ENCODE measurements around the gene DBF4B. TPM values are rescaled to one million over a fixed set of nuclear protein-coding genes. Genes with fewer than 3 reads are reported as not detected.
"Not testable (repeated sequence)": the region's sequence is repeated elsewhere in the genome, so short reads cannot be mapped to it uniquely, and the experiment has no call there.

DBF4B gene
- total and polyA plus RNA-seq, 12 donors = 1.9 to 10.5 (median 4.7) TPM

DNA sequence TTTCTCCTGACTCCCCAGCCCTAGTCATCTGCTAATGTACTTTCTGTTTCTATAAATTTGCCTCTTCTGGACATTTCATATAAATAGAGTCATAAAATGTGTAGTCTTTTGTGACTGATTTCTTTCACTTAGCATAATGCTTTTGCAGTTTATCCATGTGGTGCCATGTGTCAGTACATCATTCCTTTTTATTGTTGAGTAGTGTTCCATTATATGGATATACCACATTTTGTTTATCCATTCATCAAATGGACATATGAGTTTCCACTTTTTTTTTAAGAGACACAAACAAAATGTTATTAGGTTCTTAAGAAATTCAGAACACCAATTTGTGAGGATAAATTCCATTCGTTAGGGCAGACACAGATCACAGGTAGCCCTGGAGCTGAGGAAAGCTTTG is 11.0 kb downstream of the DBF4B start:
- H3K9me3 ChIP-seq (replicated peaks in 1 of 3) = no peaks in the 10 kb centered on the region
- DNase-seq = no peak
- H3K36me3 ChIP-seq (replicated peaks in 1 of 2) = no peaks in the 10 kb centered on the region
- no peak for TF ChIP-seq POLR2A (IDR thresholded peaks at IDR 0.05)
- TF ChIP-seq, protein P1, sequence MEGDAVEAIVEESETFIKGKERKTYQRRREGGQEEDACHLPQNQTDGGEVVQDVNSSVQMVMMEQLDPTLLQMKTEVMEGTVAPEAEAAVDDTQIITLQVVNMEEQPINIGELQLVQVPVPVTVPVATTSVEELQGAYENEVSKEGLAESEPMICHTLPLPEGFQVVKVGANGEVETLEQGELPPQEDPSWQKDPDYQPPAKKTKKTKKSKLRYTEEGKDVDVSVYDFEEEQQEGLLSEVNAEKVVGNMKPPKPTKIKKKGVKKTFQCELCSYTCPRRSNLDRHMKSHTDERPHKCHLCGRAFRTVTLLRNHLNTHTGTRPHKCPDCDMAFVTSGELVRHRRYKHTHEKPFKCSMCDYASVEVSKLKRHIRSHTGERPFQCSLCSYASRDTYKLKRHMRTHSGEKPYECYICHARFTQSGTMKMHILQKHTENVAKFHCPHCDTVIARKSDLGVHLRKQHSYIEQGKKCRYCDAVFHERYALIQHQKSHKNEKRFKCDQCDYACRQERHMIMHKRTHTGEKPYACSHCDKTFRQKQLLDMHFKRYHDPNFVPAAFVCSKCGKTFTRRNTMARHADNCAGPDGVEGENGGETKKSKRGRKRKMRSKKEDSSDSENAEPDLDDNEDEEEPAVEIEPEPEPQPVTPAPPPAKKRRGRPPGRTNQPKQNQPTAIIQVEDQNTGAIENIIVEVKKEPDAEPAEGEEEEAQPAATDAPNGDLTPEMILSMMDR (IDR thresholded peaks at IDR 0.05) = no peak
- 93 to 100% (median 98%) methylated on average over 1 of the region's 1 CpG for WGBS, 4 donors
- H3K27me3 ChIP-seq = no peaks in the 10 kb centered on the region
- H3K4me1 ChIP-seq (replicated peaks in 1 of 2) = no peaks in the 10 kb centered on the region
- intact Hi-C loops (cut with DNase I) = no loop called here
- no peak overlapping the region for H3K4me3 ChIP-seq
- no peak overlapping the region for H3K27ac ChIP-seq

DNA sequence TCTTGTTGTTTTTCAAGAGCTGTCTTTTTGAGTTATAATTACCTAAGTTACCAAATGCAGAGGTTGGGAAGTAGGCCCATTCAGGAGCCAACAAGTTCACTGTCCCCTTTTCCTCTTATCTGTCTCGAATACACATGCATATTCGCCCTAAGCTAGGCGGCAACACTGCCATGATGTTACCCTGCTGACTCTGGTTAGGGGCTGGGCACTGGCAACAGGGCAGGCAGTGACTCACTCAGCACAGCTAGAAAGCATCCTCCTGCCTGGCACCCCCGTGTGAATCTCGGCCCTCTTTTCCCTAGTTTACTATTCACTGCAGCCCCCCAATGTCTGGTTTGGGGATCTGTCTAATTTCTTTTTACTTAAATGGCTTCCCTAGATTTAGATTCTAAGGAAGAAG is 13.8 kb downstream of the DBF4B start:
- H3K9me3 ChIP-seq (replicated peaks in 1 of 3) = no peaks in the 10 kb centered on the region
- DNase-seq = no peak
- no peaks in the 10 kb centered on the region for H3K36me3 ChIP-seq (replicated peaks in 1 of 2)
- TF ChIP-seq, protein P1 (IDR thresholded peaks at IDR 0.05) = no peak
- no peak for TF ChIP-seq POLR2A (IDR thresholded peaks at IDR 0.05)
- 79 to 89% (median 85%) methylated on average over 5 of the region's 5 CpGs for WGBS, 4 donors
- intact Hi-C loops (cut with DNase I) = no loop called here
- no peaks in the 10 kb centered on the region for H3K4me1 ChIP-seq (replicated peaks in 1 of 2)
- H3K27ac ChIP-seq = no peak overlapping the region
- H3K4me3 ChIP-seq = no peak overlapping the region
- H3K27me3 ChIP-seq = no peaks in the 10 kb centered on the region

DNA sequence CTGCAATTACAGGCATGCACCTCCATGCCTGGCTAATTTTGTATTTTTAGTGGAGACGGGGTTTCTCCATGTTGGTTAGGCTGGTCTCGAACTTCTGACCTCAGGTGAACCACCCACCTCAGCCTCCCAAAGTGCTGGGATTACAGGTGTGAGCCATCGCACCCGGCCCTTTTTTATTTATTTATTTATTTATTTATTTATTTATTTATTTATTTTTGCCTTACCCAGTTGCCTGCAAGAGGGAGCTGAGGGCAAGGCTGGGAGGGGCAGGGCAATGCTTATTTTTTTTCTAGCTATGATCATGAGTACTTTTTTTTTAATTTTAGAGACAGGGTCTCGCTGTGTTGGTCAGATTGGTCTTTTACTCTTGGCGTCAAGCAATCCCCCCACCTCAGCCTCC is 17.7 kb downstream of the DBF4B start:
- 93 to 97% (median 95%) methylated on average over 6 of the region's 6 CpGs for WGBS, 4 donors

DNA sequence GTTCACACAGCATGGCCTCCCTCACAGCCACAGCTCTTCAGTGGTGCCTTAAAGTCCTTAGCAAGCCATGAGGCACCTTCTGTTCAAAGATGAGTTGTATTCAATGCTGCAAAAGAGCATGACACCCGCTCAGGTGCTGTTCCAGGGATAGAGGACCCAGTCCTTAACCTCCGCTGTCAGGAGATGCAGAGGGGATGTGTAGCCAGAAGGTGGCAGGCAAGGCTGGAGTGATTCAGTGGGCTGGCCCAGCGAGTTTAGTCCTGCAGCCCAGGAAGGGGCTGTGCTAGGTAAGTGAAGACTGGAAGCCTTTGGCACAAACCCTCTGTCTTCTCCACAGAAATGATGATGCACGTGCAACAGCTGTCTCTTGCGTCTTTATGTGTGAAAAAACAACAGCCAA is 25.3 kb downstream of the DBF4B start:
- Histone ChIP-seq H3K27ac (no peak overlapping the region), H3K36me3 (replicated peaks in 1 of 2) (no peaks in the 10 kb centered on the region), H3K4me1 (replicated peaks in 1 of 2) (no peaks in the 10 kb centered on the region), H3K27me3 (no peaks in the 10 kb centered on the region), H3K9me3 (replicated peaks in 1 of 3) (no peaks in the 10 kb centered on the region), H3K4me3 (no peak overlapping the region)
- TF ChIP-seq POLR2A (IDR thresholded peaks at IDR 0.05) = no peak
- TF ChIP-seq, protein P1 (IDR thresholded peaks at IDR 0.05) = no peak
- DNase-seq = no peak
- intact Hi-C loops (cut with DNase I) = no loop called here
- WGBS, 4 donors = 82 to 93% (median 88%) methylated on average over 5 of the region's 5 CpGs

More for the DNA sequence above, 17.7 kb downstream of the DBF4B start:
- H3K36me3 ChIP-seq (replicated peaks in 1 of 2); H3K4me3 ChIP-seq; H3K4me1 ChIP-seq (replicated peaks in 1 of 2); DNase-seq; intact Hi-C loops (cut with DNase I); H3K27ac ChIP-seq; H3K27me3 ChIP-seq; H3K9me3 ChIP-seq (replicated peaks in 1 of 3): not testable (repeated sequence)

DNA sequence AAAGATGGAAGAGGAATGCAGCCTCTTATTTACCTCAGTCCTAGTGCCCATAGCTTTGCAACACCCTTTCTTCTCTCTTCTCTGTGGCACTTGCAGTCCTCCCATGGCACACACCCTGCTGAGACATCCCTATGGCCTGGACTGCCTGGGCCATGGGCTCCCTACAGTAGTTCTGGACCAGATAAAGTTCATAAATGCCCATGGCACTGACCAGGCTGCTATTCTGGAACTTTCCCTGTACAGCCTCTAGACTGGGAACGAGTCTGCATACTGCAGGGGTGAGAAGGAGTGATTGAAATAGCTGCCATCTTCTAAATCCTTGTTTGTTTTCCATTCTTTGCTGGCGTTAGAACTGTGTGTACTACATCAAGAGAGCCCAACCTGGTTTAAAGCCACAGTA is 25.8 kb downstream of the DBF4B start:
- intact Hi-C loops (cut with DNase I) = no loop called here
- H3K36me3 ChIP-seq (replicated peaks in 1 of 2) = no peaks in the 10 kb centered on the region
- no peak overlapping the region for H3K4me3 ChIP-seq
- H3K4me1 ChIP-seq (replicated peaks in 1 of 2) = no peaks in the 10 kb centered on the region
- H3K27me3 ChIP-seq = no peaks in the 10 kb centered on the region
- no peak for DNase-seq
- no peak for TF ChIP-seq POLR2A (IDR thresholded peaks at IDR 0.05)
- TF ChIP-seq, protein P1 (IDR thresholded peaks at IDR 0.05) = no peak
- WGBS, 4 donors = 92 to 96% (median 94%) methylated on average over 2 of the region's 2 CpGs
- H3K27ac ChIP-seq = no peak overlapping the region
- no peaks in the 10 kb centered on the region for H3K9me3 ChIP-seq (replicated peaks in 1 of 3)
